HEK293T (cell line): ENCODE measurements around the gene ATP10A.

Experiments
- FOXM1 ChIP-seq: fragments of 450-650 bp; IDR thresholded peaks from 2 replicates; pipeline ENCODE4 v1.6.1; 2017; ENCODE audit warnings: mild to moderate bottlenecking, borderline replicate concordance
- HDGF ChIP-seq: fragments of 450-650 bp; IDR thresholded peaks from 2 replicates; pipeline ENCODE4 v1.6.1; 2017; ENCODE audit warnings: antibody characterized with exemption, borderline replicate concordance
- SP1 ChIP-seq: fragments of 450-650 bp; IDR thresholded peaks from 2 replicates; pipeline ENCODE4 v1.6.1; 2017
- TARDBP ChIP-seq: fragments of 450-650 bp; IDR thresholded peaks from 2 replicates; pipeline ENCODE4 v1.6.1; 2016

- TF ChIP-seq SP1 (no peak), HDGF (no peak), FOXM1 (no peak), TARDBP (no peak)
These were observed 24.3 kb downstream of the ATP10A start for GRCh38 chr15:25838871-25839195.
